ENCODE data around the gene C11orf58.

C11orf58 gene

GRCh38 chr11:16799890-16800289 lies 61.4 kb downstream of the C11orf58 start:
- Histone ChIP-seq H3K4me1 (no peaks in the 10 kb centered on the region), H3K27me3 (no peaks in the 10 kb centered on the region), H3K4me3 (ENCODE audit: low read depth, low read length) (no peak overlapping the region), H3K36me3 (no peaks in the 10 kb centered on the region), H3K9me3 (no peaks in the 10 kb centered on the region)
- TF ChIP-seq CTCF (IDR thresholded peaks at IDR 0.05; ENCODE audit: low read depth, low read length) = no peak
- no peak for DNase-seq

GRCh38 chr11:16800382-16800781 lies 61.9 kb downstream of the C11orf58 start:
- no peaks in the 10 kb centered on the region for H3K4me1 ChIP-seq
- no peak overlapping the region for H3K4me3 ChIP-seq (ENCODE audit: low read depth, low read length)
- no peaks in the 10 kb centered on the region for H3K36me3 ChIP-seq
- H3K9me3 ChIP-seq = no peaks in the 10 kb centered on the region
- no peak for TF ChIP-seq CTCF (IDR thresholded peaks at IDR 0.05; ENCODE audit: low read depth, low read length)
- no peak for DNase-seq
- H3K27me3 ChIP-seq = no peaks in the 10 kb centered on the region

GRCh38 chr11:16801288-16801980 lies 63.0 kb downstream of the C11orf58 start:
- no peaks in the 10 kb centered on the region for H3K36me3 ChIP-seq
- no peak overlapping the region for H3K4me3 ChIP-seq (ENCODE audit: low read depth, low read length)
- no peak for TF ChIP-seq CTCF (IDR thresholded peaks at IDR 0.05; ENCODE audit: low read depth, low read length)
- DNase-seq = no peak
- H3K27me3 ChIP-seq = no peaks in the 10 kb centered on the region
- H3K9me3 ChIP-seq = no peaks in the 10 kb centered on the region
- no peaks in the 10 kb centered on the region for H3K4me1 ChIP-seq

GRCh38 chr11:16804104-16804947 lies 65.9 kb downstream of the C11orf58 start:
- DNase-seq = no peak
- no peak overlapping the region for H3K4me3 ChIP-seq (ENCODE audit: low read depth, low read length)
- no peaks in the 10 kb centered on the region for H3K36me3 ChIP-seq
- H3K9me3 ChIP-seq = no peaks in the 10 kb centered on the region
- H3K27me3 ChIP-seq = no peaks in the 10 kb centered on the region
- TF ChIP-seq CTCF (IDR thresholded peaks at IDR 0.05; ENCODE audit: low read depth, low read length) = no peak
- H3K4me1 ChIP-seq = no peaks in the 10 kb centered on the region

GRCh38 chr11:16805938-16806337 lies 67.5 kb downstream of the C11orf58 start:
- no peaks in the 10 kb centered on the region for H3K4me1 ChIP-seq
- H3K36me3 ChIP-seq = no peaks in the 10 kb centered on the region
- TF ChIP-seq CTCF (IDR thresholded peaks at IDR 0.05; ENCODE audit: low read depth, low read length) = no peak
- H3K4me3 ChIP-seq (ENCODE audit: low read depth, low read length) = no peak overlapping the region
- DNase-seq = no peak
- H3K9me3 ChIP-seq = no peaks in the 10 kb centered on the region
- H3K27me3 ChIP-seq = no peaks in the 10 kb centered on the region

GRCh38 chr11:16806791-16807190 lies 68.3 kb downstream of the C11orf58 start:
- DNase-seq = no peak
- H3K36me3 ChIP-seq = no peaks in the 10 kb centered on the region
- H3K9me3 ChIP-seq = no peaks in the 10 kb centered on the region
- H3K4me1 ChIP-seq = no peaks in the 10 kb centered on the region
- TF ChIP-seq CTCF (IDR thresholded peaks at IDR 0.05; ENCODE audit: low read depth, low read length) = no peak
- H3K4me3 ChIP-seq (ENCODE audit: low read depth, low read length) = no peak overlapping the region
- H3K27me3 ChIP-seq = no peaks in the 10 kb centered on the region
